ENCODE measurements around the gene NBEA. TPM values are rescaled to one million over a fixed set of nuclear protein-coding genes. Genes with fewer than 3 reads are reported as not detected.

Gene NBEA
- total RNA-seq, 5 donors from 2014 or later (not counting 1 experiment from before 2014, with no cell fraction given) = 1.3 to 8.7 (median 3.7) TPM

DNA sequence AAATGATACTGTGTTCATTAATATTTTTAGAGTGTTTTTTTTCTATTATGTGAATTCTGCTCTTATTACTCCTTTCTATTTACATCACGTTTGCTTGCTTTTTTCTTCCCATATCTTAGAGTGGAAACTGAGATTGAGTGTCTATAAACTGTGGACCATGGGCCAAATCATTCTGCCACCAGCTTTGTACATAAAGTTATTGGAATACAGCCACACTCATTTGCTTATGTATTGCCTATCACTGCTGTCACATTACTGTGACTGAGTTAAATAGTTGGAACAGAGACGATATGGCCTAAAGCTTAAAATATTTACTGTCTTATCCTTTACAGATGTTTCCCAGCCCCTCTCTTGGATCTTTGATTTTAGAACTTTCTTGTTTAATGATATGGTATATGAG, 274.1 kb downstream of the NBEA start:
- DNase-seq = no peak
- Mint-ChIP-seq H3K9me3 (peaks cover 0 to 7% (median 1%) of the 10 kb centered on the region in 3 donors), H3K27ac (no peak overlapping the region), H3K4me1 (no peaks in the 10 kb centered on the region), H3K27me3 (no peaks in the 10 kb centered on the region), H3K4me3 (no peak overlapping the region), H3K36me3 (no peaks in the 10 kb centered on the region)
- ChIA-PET POLR2A (no interaction called here), CTCF (no interaction called here)
- Histone ChIP-seq H3K4me1 (ENCODE audit: control insufficient read depth in 1 of 2, extremely low read depth in 1 of 2, insufficient read depth in 2 of 2, low read length in 2 of 2) (no peaks in the 10 kb centered on the region), H3K36me3 (ENCODE audit: control insufficient read depth in 2 of 2, extremely low read depth in 1 of 2, insufficient read depth in 1 of 2, low read length in 1 of 2) (peaks cover 0 to 4% of the 10 kb centered on the region in 2 donors), H3K9me3 (no peaks in the 10 kb centered on the region), H3K27me3 (replicated peaks in 1 of 2; ENCODE audit: control insufficient read depth in 2 of 2, extremely low read depth in 1 of 2, insufficient read depth in 2 of 2, low read length in 1 of 2) (no peaks in the 10 kb centered on the region), H3K4me3 (ENCODE audit: control insufficient read depth in 1 of 2, extremely low read depth in 1 of 2, low read length in 1 of 2) (no peak overlapping the region), H3K27ac (ENCODE audit: low read length) (no peak overlapping the region)
- no peak for ATAC-seq (replicated peaks in 1 of 4)
- WGBS (ENCODE audit: insufficient coverage) = no CpG with 5 or more reads among the region's 2 CpGs

DNA sequence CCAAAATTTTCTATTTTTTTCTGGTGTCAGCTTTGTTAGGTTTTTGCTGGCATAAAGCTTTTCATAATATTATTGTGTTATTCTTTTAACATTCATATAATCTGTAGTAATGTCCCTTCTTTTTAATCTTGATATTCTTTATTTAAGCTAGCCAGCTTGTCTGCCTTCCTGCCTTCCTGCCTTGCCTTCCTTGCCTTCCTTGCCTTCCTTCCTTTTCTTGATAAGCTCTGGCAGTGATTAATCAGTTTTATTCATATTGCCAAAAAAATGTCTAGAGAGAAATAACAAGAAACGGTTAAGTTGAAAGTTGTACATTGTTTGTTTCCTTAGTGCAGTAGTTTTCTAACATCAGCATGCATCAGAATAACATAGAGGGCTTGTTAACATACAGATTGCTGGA, 277.0 kb downstream of the NBEA start:
- ChIA-PET CTCF (no interaction called here), POLR2A (no interaction called here)
- no peak overlapping the region for H3K27ac Mint-ChIP-seq
- H3K27me3 Mint-ChIP-seq = no peaks in the 10 kb centered on the region
- Histone ChIP-seq H3K27me3 (replicated peaks in 1 of 2; ENCODE audit: control insufficient read depth in 2 of 2, extremely low read depth in 1 of 2, insufficient read depth in 2 of 2, low read length in 1 of 2) (no peaks in the 10 kb centered on the region), H3K4me3 (ENCODE audit: control insufficient read depth in 1 of 2, extremely low read depth in 1 of 2, low read length in 1 of 2) (no peak overlapping the region), H3K4me1 (ENCODE audit: control insufficient read depth in 1 of 2, extremely low read depth in 1 of 2, insufficient read depth in 2 of 2, low read length in 2 of 2) (no peaks in the 10 kb centered on the region), H3K27ac (ENCODE audit: low read length) (no peak overlapping the region), H3K36me3 (ENCODE audit: control insufficient read depth in 2 of 2, extremely low read depth in 1 of 2, insufficient read depth in 1 of 2, low read length in 1 of 2) (no peaks in the 10 kb centered on the region), H3K9me3 (no peaks in the 10 kb centered on the region)
- no peak for ATAC-seq (replicated peaks in 1 of 4)
- H3K4me3 Mint-ChIP-seq = no peak overlapping the region
- H3K4me1 Mint-ChIP-seq = no peaks in the 10 kb centered on the region
- no CpG with 5 or more reads among the region's 1 CpG for WGBS (ENCODE audit: insufficient coverage)
- peaks cover 0 to 7% (median 3%) of the 10 kb centered on the region in 3 donors for H3K9me3 Mint-ChIP-seq
- no peaks in the 10 kb centered on the region for H3K36me3 Mint-ChIP-seq
- DNase-seq = no peak

DNA sequence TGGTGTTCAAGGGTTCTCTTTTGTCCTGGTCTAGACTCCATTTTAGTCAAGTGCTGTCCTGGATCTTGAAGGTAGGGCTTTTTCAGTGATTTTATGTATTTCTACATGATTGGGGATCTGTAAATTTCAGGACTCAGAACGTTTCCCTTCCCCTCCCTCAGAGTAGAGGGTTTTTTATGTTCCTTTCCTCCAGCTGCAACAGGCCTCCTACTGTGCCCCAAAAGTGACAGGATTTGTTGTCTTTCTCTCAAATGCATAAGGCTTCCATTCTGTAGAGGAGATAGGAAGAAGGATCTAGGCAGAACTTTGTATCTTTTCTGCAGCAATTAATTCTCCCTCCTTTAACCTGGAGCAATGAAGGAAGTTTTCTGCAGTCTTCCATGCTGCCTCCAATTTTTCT, 283.1 kb downstream of the NBEA start:
- Histone ChIP-seq H3K4me3 (ENCODE audit: control insufficient read depth in 1 of 2, extremely low read depth in 1 of 2, low read length in 1 of 2) (no peak overlapping the region), H3K36me3 (ENCODE audit: control insufficient read depth in 2 of 2, extremely low read depth in 1 of 2, insufficient read depth in 1 of 2, low read length in 1 of 2) (no peaks in the 10 kb centered on the region), H3K9me3 (no peaks in the 10 kb centered on the region), H3K27me3 (replicated peaks in 1 of 2; ENCODE audit: control insufficient read depth in 2 of 2, extremely low read depth in 1 of 2, insufficient read depth in 2 of 2, low read length in 1 of 2) (no peaks in the 10 kb centered on the region), H3K27ac (ENCODE audit: low read length) (no peak overlapping the region), H3K4me1 (ENCODE audit: control insufficient read depth in 1 of 2, extremely low read depth in 1 of 2, insufficient read depth in 2 of 2, low read length in 2 of 2) (no peaks in the 10 kb centered on the region)
- Mint-ChIP-seq H3K27ac (no peak overlapping the region), H3K4me1 (no peaks in the 10 kb centered on the region), H3K27me3 (no peaks in the 10 kb centered on the region), H3K9me3 (peaks cover 0 to 4% (median 3%) of the 10 kb centered on the region in 3 donors), H3K4me3 (no peak overlapping the region), H3K36me3 (no peaks in the 10 kb centered on the region)
- ChIA-PET POLR2A (no interaction called here), CTCF (no interaction called here)
- ATAC-seq (replicated peaks in 1 of 4) (no peak), DNase-seq (no peak)
- WGBS (ENCODE audit: insufficient coverage) = no CpG with 5 or more reads among the region's 1 CpG

DNA sequence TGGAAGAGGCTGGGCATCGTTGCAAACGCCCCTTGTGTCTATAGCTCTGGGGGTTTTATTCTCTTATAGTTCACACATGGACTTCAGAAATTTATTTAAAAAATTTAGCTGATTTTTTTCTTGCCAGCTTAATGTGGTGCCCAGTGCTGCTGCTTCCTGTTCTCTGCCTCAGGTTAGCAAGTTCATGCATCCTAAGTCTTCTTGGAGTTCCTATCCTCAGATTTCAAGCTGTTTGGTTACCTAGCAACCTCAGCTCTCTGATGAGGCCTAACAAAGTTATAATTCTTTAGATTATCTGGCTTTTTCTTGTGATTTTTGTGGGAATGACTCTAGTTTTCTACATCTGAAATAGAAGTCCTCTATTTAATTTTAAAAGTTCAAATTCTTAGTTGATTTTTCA, 283.5 kb downstream of the NBEA start:
- Histone ChIP-seq H3K36me3 (ENCODE audit: control insufficient read depth in 2 of 2, extremely low read depth in 1 of 2, insufficient read depth in 1 of 2, low read length in 1 of 2) (no peaks in the 10 kb centered on the region), H3K27me3 (replicated peaks in 1 of 2; ENCODE audit: control insufficient read depth in 2 of 2, extremely low read depth in 1 of 2, insufficient read depth in 2 of 2, low read length in 1 of 2) (no peaks in the 10 kb centered on the region), H3K4me3 (ENCODE audit: control insufficient read depth in 1 of 2, extremely low read depth in 1 of 2, low read length in 1 of 2) (no peak overlapping the region), H3K9me3 (no peaks in the 10 kb centered on the region), H3K27ac (ENCODE audit: low read length) (no peak overlapping the region), H3K4me1 (ENCODE audit: control insufficient read depth in 1 of 2, extremely low read depth in 1 of 2, insufficient read depth in 2 of 2, low read length in 2 of 2) (no peaks in the 10 kb centered on the region)
- H3K4me3 Mint-ChIP-seq = no peak overlapping the region
- no CpG with 5 or more reads among the region's 2 CpGs for WGBS (ENCODE audit: insufficient coverage)
- H3K36me3 Mint-ChIP-seq = no peaks in the 10 kb centered on the region
- peaks cover 0 to 4% (median 2%) of the 10 kb centered on the region in 3 donors for H3K9me3 Mint-ChIP-seq
- ChIA-PET CTCF (no interaction called here), POLR2A (no interaction called here)
- H3K27ac Mint-ChIP-seq = no peak overlapping the region
- H3K27me3 Mint-ChIP-seq = no peaks in the 10 kb centered on the region
- no peaks in the 10 kb centered on the region for H3K4me1 Mint-ChIP-seq
- ATAC-seq (replicated peaks in 1 of 4) (no peak), DNase-seq (no peak)

DNA sequence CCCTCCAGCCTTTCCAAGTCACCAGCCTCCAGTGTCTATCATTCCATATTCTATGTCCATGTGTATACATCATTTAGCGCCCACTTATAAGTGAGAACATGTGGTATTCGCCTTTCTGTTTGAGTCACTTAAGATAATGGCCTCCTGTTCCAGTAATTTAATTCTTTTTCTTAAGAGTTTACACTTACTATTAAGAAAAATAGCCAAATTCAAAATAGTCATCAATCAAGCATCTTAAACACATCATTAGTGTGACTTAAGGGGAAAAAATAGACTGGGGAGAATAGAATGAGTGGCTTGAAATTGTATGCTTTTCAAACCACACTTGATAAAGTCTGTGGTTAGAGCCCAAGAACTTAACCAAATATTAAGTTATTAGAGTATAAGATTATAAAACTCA, 286.5 kb downstream of the NBEA start:
- DNase-seq (no peak), ATAC-seq (replicated peaks in 1 of 4) (no peak)
- H3K4me3 Mint-ChIP-seq = no peak overlapping the region
- no peak overlapping the region for H3K4me3 ChIP-seq (ENCODE audit: control insufficient read depth in 1 of 2, extremely low read depth in 1 of 2, low read length in 1 of 2)
- no peaks in the 10 kb centered on the region for H3K36me3 ChIP-seq (ENCODE audit: control insufficient read depth in 2 of 2, extremely low read depth in 1 of 2, insufficient read depth in 1 of 2, low read length in 1 of 2)
- H3K27me3 ChIP-seq (replicated peaks in 1 of 2; ENCODE audit: control insufficient read depth in 2 of 2, extremely low read depth in 1 of 2, insufficient read depth in 2 of 2, low read length in 1 of 2) = no peaks in the 10 kb centered on the region
- POLR2A ChIA-PET = no interaction called here
- CTCF ChIA-PET = no interaction called here
- no peaks in the 10 kb centered on the region for H3K4me1 Mint-ChIP-seq
- H3K4me1 ChIP-seq (ENCODE audit: control insufficient read depth in 1 of 2, extremely low read depth in 1 of 2, insufficient read depth in 2 of 2, low read length in 2 of 2) = no peaks in the 10 kb centered on the region
- H3K27ac Mint-ChIP-seq = no peak overlapping the region
- 100% methylated on average over 1 of the region's 2 CpGs for WGBS (ENCODE audit: insufficient coverage)
- no peak overlapping the region for H3K27ac ChIP-seq (ENCODE audit: low read length)
- no peaks in the 10 kb centered on the region for H3K27me3 Mint-ChIP-seq
- no peaks in the 10 kb centered on the region for H3K9me3 ChIP-seq
- H3K36me3 Mint-ChIP-seq = no peaks in the 10 kb centered on the region
- peaks cover 0 to 2% (median 0%) of the 10 kb centered on the region in 3 donors for H3K9me3 Mint-ChIP-seq

DNA sequence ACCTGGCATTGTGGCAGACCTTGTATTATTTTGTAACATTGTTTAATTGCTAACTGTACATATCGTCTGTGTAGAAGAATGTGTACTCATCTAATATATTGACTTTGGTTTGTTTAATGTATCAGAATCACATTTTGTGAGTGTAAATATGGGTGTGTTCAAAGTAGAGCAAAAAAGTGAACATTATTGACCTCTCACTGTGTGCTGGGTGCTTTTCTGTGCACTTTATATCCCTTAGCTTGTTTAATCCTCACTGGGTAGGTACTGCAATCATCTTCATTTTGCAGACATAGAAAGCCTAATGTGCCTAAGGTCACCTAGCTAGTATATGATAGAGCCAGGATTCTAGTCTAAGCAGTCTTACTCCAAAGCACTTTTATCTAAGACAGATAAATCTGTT, 289.4 kb downstream of the NBEA start:
- no peak for ATAC-seq (replicated peaks in 1 of 4)
- no CpG with 5 or more reads among the region's 1 CpG for WGBS (ENCODE audit: insufficient coverage)
- no peaks in the 10 kb centered on the region for H3K27me3 Mint-ChIP-seq
- no peaks in the 10 kb centered on the region for H3K9me3 Mint-ChIP-seq
- Histone ChIP-seq H3K4me1 (ENCODE audit: control insufficient read depth in 1 of 2, extremely low read depth in 1 of 2, insufficient read depth in 2 of 2, low read length in 2 of 2) (no peaks in the 10 kb centered on the region), H3K27ac (ENCODE audit: low read length) (no peak overlapping the region), H3K27me3 (replicated peaks in 1 of 2; ENCODE audit: control insufficient read depth in 2 of 2, extremely low read depth in 1 of 2, insufficient read depth in 2 of 2, low read length in 1 of 2) (no peaks in the 10 kb centered on the region), H3K9me3 (no peaks in the 10 kb centered on the region), H3K4me3 (ENCODE audit: control insufficient read depth in 1 of 2, extremely low read depth in 1 of 2, low read length in 1 of 2) (no peak overlapping the region), H3K36me3 (ENCODE audit: control insufficient read depth in 2 of 2, extremely low read depth in 1 of 2, insufficient read depth in 1 of 2, low read length in 1 of 2) (no peaks in the 10 kb centered on the region)
- no peak for DNase-seq
- CTCF ChIA-PET = no interaction called here
- POLR2A ChIA-PET = no interaction called here
- no peaks in the 10 kb centered on the region for H3K36me3 Mint-ChIP-seq
- no peak overlapping the region for H3K4me3 Mint-ChIP-seq
- no peaks in the 10 kb centered on the region for H3K4me1 Mint-ChIP-seq
- no peak overlapping the region for H3K27ac Mint-ChIP-seq

DNA sequence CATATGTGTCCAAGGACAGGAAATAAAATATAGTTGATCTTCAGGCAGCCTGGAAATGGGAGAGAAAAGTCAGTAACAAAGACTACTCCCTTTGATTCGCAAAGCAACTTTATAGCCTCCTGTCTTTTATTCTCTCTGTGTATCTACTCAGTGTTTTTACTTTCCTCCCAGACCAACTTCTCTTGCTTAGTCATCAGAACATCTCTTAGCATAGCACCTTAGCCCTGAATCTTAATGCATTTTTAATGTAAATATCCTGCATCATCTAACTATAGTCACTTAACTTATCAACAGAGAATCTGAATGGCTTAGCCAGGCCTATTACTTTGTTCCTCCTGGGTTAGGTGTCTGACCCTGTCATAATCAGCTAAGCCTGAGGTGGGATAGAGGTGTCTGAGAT, 296.2 kb downstream of the NBEA start:
- no CpG with 5 or more reads among the region's 1 CpG for WGBS (ENCODE audit: insufficient coverage)
- Mint-ChIP-seq H3K4me1 (no peaks in the 10 kb centered on the region), H3K27me3 (no peaks in the 10 kb centered on the region), H3K4me3 (no peak overlapping the region), H3K36me3 (peaks cover 3% of the 10 kb centered on the region), H3K9me3 (peaks cover 0 to 6% (median 4%) of the 10 kb centered on the region in 3 donors), H3K27ac (no peak overlapping the region)
- no peaks in the 10 kb centered on the region for H3K36me3 ChIP-seq (ENCODE audit: control insufficient read depth in 2 of 2, extremely low read depth in 1 of 2, insufficient read depth in 1 of 2, low read length in 1 of 2)
- no peaks in the 10 kb centered on the region for H3K27me3 ChIP-seq (replicated peaks in 1 of 2; ENCODE audit: control insufficient read depth in 2 of 2, extremely low read depth in 1 of 2, insufficient read depth in 2 of 2, low read length in 1 of 2)
- no peaks in the 10 kb centered on the region for H3K9me3 ChIP-seq
- ChIA-PET CTCF (no interaction called here), POLR2A (no interaction called here)
- no peak for DNase-seq
- H3K4me1 ChIP-seq (ENCODE audit: control insufficient read depth in 1 of 2, extremely low read depth in 1 of 2, insufficient read depth in 2 of 2, low read length in 2 of 2) = no peaks in the 10 kb centered on the region
- H3K4me3 ChIP-seq (ENCODE audit: control insufficient read depth in 1 of 2, extremely low read depth in 1 of 2, low read length in 1 of 2) = no peak overlapping the region
- no peak for ATAC-seq (replicated peaks in 1 of 4)
- no peak overlapping the region for H3K27ac ChIP-seq (ENCODE audit: low read length)
